Vagina (tissue), 2 donors: Measurements from ENCODE around the gene TATDN2.

ENCODE experiments used
- POLR2A ChIP-seq, 2 donors: fragments of 450-650 bp; IDR thresholded peaks; one replicate each; pipeline ENCODE4 v1.6.1; 2017; ENCODE audit warnings: antibody characterized with exemption in 2 of 2, mild to moderate bottlenecking in 2 of 2, moderate library complexity in 2 of 2
- POLR2AphosphoS5 ChIP-seq, 2 donors: sonication (generic); formaldehyde crosslinking; IDR thresholded peaks; one replicate each; pipeline ENCODE4 v1.9.0; 2017; ENCODE audit warnings: antibody characterized with exemption in 2 of 2, mild to moderate bottlenecking in 2 of 2, low read depth in 1 of 2; ENCODE audit not compliant: insufficient read depth in 1 of 2
- TF ChIP-seq, protein P1 (sequence below), 3 experiments: fragments of 450-650 bp in 2 of 3; fragments of 200-600 bp in 1 of 3; sonication (generic) in 1 of 3; IDR thresholded peaks; one replicate each; pipeline ENCODE4 v1.5.1; 2017 to 2019; ENCODE audit warnings: antibody characterized with exemption in 3 of 3, mild to moderate bottlenecking in 2 of 3, moderate library complexity in 2 of 3

- TF ChIP-seq, protein P1, sequence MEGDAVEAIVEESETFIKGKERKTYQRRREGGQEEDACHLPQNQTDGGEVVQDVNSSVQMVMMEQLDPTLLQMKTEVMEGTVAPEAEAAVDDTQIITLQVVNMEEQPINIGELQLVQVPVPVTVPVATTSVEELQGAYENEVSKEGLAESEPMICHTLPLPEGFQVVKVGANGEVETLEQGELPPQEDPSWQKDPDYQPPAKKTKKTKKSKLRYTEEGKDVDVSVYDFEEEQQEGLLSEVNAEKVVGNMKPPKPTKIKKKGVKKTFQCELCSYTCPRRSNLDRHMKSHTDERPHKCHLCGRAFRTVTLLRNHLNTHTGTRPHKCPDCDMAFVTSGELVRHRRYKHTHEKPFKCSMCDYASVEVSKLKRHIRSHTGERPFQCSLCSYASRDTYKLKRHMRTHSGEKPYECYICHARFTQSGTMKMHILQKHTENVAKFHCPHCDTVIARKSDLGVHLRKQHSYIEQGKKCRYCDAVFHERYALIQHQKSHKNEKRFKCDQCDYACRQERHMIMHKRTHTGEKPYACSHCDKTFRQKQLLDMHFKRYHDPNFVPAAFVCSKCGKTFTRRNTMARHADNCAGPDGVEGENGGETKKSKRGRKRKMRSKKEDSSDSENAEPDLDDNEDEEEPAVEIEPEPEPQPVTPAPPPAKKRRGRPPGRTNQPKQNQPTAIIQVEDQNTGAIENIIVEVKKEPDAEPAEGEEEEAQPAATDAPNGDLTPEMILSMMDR (IDR thresholded peaks at IDR 0.05): no peak
- TF ChIP-seq POLR2AphosphoS5 (IDR thresholded peaks at IDR 0.05; ENCODE audit: insufficient read depth in 1 of 2, low read depth in 1 of 2): no peak
- no peak for TF ChIP-seq POLR2A (IDR thresholded peaks at IDR 0.05)
Measured at GRCh38 chr3:10320320-10320677, 72.0 kb downstream of the TATDN2 start.
